ENCODE measurements around the gene WDR33.
A peak's percentile ranks its signal among the peaks of the same experiment; 100 is the strongest.
"Not testable (repeated sequence)": the region's sequence is repeated elsewhere in the genome, so short reads cannot be mapped to it uniquely, and the experiment has no call there.

WDR33 gene

DNA sequence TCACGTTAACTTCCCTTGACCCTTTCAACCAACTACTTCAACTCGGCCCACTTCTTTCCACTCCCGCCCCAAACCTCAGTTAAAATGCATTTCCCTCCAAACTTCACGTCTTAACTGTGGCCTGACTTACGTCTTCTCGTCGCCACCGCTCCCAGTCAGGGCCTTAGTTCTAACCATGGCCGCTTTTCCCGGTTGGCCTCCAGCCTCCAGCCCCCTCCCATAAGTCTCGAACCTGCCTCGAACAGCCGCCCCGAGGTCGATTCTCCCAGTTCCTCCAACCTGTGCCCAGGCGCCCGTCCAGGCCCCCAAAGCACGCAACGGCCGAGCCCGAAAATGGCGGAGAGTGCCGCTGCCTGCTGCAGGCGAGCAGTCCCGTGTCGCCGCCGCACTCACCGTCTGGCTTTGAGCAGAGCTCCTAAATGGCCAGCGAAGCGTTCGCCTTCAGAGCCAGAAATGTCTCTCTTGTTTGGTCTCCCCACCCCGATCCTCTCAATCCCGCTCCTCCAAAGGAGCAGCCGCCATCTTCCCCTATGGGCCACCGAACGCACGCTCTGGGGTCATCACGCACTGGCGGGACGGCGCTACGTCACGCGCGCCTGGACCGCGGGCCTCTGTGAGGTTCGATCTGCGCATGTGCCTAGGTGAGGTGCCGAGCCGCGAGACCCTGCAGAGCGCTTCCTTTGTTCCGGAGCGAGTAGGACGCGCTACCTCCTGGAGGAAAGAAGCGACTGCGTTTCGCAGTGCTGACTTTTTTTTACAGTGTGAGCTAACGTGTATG is at the start of gene WDR33:
Gene WDR33, minus strand, starts transcription at position 553 of the 778 bp plus-strand sequence. CDS start 40,190 bp downstream, outside the sequence.
- DNase-seq: peak; percentile 93 to 96

DNA sequence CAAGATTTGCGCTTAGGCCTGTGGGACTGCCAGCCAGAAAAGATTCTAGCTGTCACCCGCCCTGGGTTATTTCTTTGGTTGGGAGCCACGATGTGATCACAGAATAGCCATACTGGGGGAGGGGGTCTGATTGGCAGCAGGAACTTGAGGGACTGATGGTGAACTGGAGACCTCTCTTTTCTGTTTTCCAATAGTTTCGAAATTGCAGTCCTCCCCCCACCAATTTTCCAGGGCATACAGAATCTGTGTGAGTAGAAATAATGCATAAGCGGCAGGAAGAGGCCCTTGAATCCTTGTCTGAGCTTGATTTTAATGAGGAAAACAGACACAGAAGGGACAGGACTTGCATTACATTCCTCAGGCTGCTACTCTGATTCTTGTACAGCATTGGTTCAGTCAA is 49.2 kb upstream of the WDR33 start:
- no peak for DNase-seq

GRCh38 chr2:127859712-127860085 is 48.7 kb upstream of the WDR33 start:
- DNase-seq: no peak

GRCh38 chr2:127857265-127857808 is 46.4 kb upstream of the WDR33 start:
- peak in 1 of 2 experiments; percentile 48 for DNase-seq

DNA sequence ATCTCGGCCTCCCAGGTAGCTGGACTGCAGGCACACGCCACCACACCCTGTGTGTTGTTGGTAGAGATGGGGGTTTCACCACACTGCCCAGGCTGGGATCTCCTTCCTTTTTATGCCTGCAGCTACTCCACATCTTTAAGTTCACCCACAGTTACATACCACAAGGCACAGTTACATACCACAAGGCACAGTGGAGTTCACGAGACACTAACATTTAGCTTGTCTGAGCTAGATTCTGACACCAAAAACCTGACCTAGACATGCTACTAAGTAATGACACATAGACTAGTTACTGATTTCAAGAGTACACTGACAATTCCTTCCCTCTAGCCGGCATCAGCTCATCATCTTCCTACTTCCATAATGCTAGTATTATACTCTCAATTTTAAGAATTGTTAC is 42.7 kb upstream of the WDR33 start:
- DNase-seq: no peak

- no peak for DNase-seq
Observed at GRCh38 chr2:127852388-127852787, 41.4 kb upstream of the WDR33 start.

- DNase-seq: no peak
Observed at GRCh38 chr2:127847931-127848330, 37.0 kb upstream of the WDR33 start.

DNA sequence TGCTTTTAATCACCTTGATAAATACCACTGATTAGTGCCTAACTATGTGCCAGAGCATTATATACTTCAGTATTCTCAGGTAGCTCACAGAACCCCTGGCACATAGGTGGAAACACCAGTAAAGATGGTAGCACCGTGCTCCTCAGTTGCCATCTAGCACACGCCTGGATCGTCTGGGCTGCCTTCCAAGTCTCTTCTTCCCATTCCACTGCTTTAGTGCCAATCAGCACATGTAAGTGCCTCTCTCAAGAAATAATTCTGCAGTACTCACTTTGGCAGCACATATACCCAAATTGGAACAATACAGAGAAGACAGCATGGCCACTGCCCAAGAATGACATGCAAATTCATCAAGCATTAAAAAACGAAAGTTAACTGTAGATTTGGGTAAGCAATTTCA is 34.0 kb upstream of the WDR33 start:
- DNase-seq: no peak

DNA sequence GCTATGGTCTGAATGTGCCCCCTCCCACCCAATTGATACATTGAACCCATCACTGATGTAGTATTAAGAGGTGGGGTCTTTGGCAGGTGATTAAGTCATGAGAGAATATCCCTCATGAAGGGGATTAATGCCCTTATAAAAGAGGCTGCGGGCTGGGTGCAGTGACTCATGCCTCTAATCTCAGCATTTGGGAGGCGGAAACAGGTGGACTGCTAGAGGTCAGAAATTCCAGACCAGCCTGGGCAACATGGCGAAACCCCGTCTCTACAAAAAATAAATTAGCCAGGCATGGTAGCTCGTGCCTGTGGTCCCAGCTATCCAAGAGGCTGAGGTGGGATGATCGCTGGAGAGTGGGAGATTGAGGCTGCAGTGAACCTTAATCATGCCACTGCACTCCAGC is 32.7 kb upstream of the WDR33 start:
- no peak for DNase-seq

DNA sequence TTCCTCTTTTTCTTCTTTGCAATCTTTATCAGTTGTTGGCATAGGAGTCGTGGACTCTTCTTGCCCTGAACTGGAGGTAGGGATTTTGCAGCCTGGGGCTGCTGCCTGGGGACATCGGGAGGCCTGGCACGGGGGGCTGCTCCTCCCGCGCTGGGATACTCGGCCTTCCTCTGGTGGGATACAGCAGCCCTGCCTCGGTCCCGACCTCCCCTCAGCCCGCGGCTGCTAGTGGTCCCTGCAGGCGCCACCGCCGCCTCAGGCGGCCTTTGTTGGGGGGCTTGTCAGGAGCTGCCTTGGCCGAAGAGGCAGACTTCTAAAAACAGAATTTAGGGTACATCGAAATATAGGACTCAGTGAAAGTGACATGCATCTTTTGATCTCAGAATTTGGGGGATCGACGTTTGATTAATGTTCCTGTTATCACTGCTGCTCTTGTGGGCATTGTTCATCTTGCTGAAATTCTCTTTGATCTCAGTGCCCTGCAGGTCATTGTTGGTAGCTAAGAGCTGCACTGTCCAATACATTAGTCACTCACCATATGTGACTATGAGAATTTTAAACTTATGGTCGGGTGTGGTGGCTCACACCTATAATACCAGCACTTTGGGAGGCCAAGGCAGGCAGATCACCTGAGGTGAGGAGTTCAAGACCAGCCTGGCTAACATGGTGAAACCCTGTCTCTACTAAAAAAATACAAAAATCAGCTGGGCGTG is 30.7 kb upstream of the WDR33 start:
- no peak for DNase-seq

GRCh38 chr2:127840893-127841292 is 29.9 kb upstream of the WDR33 start:
- DNase-seq: no peak

DNA sequence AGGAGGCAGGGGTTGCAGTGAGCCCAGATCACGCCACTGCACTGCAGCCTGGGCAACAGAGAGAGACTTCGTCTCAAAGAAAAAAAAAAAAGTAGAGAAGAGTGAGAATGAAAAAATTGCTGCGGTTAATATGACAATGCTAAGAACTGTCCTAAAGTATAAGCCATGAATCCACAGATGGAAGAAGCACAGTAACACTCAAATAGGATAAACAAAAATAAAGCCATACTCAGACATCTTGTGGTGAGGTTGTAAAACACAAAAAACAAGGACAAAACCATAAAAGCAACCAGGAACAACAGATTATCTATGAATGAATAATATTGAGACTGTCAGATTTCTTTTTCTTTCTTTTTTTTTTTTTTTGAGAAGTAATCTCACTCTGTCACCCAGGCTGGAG is 24.0 kb upstream of the WDR33 start:
- no peak for DNase-seq

DNA sequence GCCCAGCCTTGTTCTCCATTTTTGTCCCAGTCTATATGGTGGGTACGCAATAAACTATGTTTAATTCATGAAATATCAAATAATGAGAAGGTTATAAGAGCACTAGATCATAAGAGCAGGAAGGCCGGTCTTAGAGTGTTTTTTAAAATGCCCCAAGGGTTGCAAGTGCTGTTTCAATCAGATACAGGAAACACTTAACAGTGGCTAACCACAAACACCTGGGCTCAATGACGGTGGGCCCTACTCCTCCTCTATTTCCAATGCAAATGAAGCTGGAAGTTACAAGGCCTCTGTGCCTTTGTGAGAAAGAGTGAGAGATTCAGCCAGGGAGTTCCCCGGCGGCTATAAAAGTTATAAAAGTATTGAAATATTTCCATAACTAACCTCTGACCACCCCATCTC is 18.9 kb upstream of the WDR33 start:
- no peak for DNase-seq

- not testable (repeated sequence) for DNase-seq
Observed at GRCh38 chr2:127826708-127827107, 15.7 kb upstream of the WDR33 start.

GRCh38 chr2:127826047-127826446 is 15.1 kb upstream of the WDR33 start:
- no peak for DNase-seq

DNA sequence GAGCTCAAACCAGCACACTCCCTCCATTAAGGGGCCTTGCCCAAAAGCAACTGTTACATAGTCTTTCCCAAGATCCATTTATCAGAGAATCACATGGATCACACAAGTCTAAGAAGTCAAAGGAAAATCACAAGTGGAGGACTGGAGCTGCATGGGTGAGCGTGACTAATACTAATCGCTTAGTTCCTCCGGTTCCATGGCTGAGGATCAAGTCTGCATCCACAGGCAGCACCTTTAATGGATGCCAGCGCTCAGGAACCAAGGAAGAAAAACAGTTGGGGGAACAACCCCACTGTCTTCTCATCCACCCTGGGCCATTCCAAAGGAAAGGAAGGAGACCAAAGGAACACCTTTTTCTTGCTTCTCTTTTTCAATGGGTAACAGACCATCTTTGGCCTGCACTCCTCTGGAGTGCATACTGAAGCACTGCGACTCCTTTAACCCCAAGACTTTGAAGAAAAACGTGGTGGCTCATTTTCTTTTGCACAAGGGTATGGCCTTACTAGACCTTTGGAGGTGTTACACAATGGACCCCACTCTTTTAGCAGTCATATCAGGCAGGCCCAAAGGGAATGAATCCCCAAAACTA is 9.2 kb upstream of the WDR33 start:
- DNase-seq: no peak

GRCh38 chr2:127818794-127819425 is 7.9 kb upstream of the WDR33 start:
- no peak for DNase-seq

DNA sequence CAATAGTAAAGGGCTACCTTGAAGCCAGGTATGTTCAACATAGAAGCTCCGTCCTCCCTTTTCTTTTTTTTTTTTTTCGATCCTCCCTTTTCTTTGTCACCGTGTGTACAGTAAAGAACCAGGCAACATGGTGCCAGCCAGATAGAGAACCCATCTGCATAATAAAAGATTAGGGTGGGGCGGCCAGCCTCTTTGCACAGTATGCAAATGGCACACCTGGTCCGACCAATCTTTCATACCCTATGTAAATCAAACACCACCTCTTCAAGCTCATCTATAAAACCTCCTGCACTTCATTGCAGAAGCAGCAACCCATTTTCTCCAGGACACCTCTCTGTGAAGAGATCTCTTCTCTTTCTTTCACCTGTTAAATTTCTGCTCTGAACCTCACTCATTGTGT is 7.3 kb upstream of the WDR33 start:
- no peak for DNase-seq

- DNase-seq: no peak
Observed at GRCh38 chr2:127814677-127815076, 3.7 kb upstream of the WDR33 start.

DNA sequence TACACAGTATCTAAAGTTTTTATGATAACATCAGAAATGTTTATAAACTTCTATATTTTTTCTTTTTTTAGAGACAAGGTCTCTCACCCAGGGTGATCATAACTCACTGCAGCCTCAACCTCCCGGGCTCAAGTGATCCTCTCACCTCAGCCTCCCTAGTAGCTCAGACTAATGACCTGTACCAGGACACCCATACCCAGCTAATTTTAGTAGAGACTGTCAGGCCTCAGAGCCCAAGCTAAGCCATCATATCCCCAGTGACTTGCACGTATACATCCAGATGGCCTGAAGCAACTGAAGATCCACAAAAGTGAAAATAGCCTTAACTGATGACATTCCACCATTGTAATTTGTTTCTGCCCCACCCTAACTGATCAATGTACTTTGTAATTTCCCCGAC is 1.5 kb upstream of the WDR33 start:
- DNase-seq: not testable (repeated sequence)

DNA sequence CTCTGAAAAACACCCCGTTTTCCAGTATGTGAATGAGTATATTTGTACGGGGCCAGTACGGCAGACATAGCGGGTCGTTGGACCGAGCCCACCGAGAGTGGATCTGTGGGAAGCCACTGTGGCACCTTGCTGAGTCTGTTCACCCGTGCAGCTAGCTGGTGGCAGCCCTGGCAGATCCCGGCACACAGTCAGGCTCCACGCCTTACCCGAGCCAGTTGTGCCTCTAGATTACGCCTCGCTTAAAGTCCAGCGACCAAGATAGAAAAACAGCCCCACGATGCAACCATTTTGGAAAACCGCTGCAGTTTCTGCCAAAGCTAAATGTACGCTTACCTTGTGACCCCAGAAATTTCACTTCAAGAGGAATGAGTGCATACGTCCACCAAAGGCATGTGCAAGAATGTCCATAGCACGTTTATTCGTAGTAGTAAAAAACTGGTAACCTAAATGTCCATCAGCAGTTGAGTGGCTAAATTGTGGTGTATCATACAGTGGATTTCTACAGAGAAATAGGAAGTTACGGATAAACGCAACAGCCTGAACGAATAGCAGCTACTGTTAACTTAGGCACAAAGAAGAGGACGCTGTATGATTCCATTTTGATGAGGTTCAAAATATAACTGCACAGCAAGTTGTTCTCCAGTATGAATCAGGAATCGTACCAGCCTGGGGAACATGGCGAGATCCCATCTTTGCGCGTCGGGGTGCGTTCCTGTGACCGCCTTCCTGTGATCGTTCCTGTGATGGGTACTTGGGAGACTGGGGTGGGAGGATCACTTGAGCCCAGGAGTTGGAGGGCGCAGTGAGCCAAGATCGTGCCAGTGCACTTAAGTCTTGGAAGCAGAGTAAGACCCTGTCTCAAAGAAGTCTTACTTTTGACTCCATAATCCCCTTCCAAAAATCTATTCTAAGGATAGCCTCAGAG is 688 bp upstream of the WDR33 start:
- DNase-seq: no peak

GRCh38 chr2:127810156-127810618 is 784 bp downstream of the WDR33 start:
- DNase-seq: no peak

All from NCI-H2081 (cell line).